BE2C (cell line): ENCODE results near the gene EVA1C.

Experiments used
- DNase-seq: peaks from one replicate; pipeline ENCODE4 v3.0.0-alpha.2; 2020
- H3K27me3 ChIP-seq: fragments of 250-450 bp; sonication (Bioruptor Pico); 2 replicates; pipeline ENCODE4 v1.5.1; 2020; ENCODE audit warnings: mild to moderate bottlenecking
- H3K36me3 ChIP-seq: fragments of 250-450 bp; sonication (Bioruptor Pico); 2 replicates; pipeline ENCODE4 v1.5.1; 2020; ENCODE audit warnings: mild to moderate bottlenecking
- H3K4me1 ChIP-seq: fragments of 250-450 bp; sonication (Bioruptor Pico); 2 replicates; pipeline ENCODE4 v1.5.1; 2020
- H3K4me3 ChIP-seq: 2 replicates; pipeline ENCODE4 v1.5.1; 2011; ENCODE audit warnings: low read depth, low read length
- H3K9me3 ChIP-seq: fragments of 250-450 bp; sonication (Bioruptor Pico); 2 replicates; pipeline ENCODE4 v1.5.1; 2020
- TF ChIP-seq, protein P1 (sequence below): IDR thresholded peaks from 2 replicates; pipeline ENCODE4 v1.5.1; 2012; ENCODE audit warnings: mild to moderate bottlenecking, low read depth, low read length

The EVA1C gene

DNA sequence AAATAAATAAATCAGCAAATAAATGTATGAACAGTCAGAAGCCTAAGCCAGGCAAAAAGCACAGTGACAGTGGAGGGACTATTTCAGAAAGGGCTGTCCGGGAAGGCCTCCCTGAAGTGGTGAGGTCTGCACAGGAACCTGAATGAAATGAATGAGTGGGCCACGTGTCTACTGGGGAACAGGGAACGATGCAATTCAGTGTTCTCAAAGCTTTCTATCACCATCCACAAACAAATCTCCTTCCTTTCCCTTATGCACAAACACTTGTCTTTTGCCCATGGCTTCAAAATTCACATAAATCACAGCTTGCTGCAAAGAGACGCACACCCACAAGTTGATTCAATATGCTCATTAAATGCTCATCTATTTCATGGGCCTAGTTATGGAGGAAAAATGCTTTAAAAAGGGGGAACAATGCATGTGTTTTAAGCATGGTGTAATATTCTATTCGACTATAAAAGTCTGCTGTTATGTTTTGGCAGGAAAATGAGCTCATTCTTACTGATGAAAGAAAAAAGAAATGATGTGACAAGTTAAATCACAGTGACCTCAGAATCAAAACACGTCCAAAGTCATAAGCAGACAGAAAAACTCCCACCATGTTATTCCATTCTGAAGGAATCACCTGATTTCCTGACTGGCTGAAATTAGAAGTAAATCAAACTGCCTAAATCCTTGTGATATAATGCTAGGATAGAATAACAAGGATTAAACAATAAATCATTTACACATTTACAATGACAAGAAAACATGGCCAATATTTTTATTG, 41.3 kb upstream of the EVA1C start:
- no peak for DNase-seq
- Histone ChIP-seq H3K9me3 (no peaks in the 10 kb centered on the region), H3K4me1 (no peaks in the 10 kb centered on the region), H3K36me3 (peaks cover 67% of the 10 kb centered on the region), H3K4me3 (no peak overlapping the region), H3K27me3 (no peaks in the 10 kb centered on the region)
- TF ChIP-seq, protein P1, sequence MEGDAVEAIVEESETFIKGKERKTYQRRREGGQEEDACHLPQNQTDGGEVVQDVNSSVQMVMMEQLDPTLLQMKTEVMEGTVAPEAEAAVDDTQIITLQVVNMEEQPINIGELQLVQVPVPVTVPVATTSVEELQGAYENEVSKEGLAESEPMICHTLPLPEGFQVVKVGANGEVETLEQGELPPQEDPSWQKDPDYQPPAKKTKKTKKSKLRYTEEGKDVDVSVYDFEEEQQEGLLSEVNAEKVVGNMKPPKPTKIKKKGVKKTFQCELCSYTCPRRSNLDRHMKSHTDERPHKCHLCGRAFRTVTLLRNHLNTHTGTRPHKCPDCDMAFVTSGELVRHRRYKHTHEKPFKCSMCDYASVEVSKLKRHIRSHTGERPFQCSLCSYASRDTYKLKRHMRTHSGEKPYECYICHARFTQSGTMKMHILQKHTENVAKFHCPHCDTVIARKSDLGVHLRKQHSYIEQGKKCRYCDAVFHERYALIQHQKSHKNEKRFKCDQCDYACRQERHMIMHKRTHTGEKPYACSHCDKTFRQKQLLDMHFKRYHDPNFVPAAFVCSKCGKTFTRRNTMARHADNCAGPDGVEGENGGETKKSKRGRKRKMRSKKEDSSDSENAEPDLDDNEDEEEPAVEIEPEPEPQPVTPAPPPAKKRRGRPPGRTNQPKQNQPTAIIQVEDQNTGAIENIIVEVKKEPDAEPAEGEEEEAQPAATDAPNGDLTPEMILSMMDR, result no peak

DNA sequence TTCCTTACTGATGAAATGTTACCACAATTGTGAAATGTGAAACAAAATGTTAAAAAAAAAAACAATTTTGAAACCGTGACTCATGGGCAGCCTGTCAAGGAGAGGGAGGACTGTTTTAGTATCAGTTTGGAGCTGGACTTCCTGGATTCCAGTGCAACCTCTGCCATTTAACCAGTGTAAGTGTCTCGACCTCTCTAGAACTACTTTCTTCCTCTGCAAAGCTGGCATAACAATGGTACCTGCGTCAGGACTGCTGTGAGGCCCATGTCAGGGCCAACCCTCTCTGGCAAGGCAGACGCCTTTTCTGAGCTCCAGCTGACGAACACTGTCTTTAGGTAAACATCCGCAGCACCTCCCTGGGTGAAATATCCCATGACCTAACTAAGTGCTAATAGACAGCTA, 40.6 kb upstream of the EVA1C start:
- Histone ChIP-seq H3K9me3 (no peaks in the 10 kb centered on the region), H3K36me3 (peaks cover 64% of the 10 kb centered on the region), H3K27me3 (no peaks in the 10 kb centered on the region), H3K4me1 (no peaks in the 10 kb centered on the region), H3K4me3 (no peak overlapping the region)
- TF ChIP-seq, protein P1, result no peak
- DNase-seq, result no peak

DNA sequence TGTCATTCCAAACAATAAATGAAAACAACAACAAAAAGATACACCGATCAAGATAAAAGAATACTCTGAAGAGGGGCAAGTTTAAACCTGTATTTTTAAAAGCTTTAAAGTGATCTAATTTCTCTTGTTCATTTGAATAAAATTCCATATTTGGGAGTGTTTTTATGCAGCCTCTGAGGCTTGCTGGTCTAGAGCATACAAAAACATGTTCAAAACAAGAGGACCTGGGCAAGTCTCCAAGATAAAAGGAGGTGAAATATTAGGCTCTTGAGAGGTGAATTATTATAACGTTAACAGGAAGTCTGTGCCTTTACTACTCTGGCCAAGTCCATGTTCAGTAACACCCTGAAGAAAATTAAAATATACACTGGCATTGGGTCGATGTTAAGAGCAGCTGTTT, 39.8 kb upstream of the EVA1C start:
- TF ChIP-seq, protein P1, result no peak
- no peaks in the 10 kb centered on the region for H3K27me3 ChIP-seq
- peaks cover 62% of the 10 kb centered on the region for H3K36me3 ChIP-seq
- no peaks in the 10 kb centered on the region for H3K4me1 ChIP-seq
- no peak for DNase-seq
- H3K9me3 ChIP-seq, result no peaks in the 10 kb centered on the region
- no peak overlapping the region for H3K4me3 ChIP-seq

DNA sequence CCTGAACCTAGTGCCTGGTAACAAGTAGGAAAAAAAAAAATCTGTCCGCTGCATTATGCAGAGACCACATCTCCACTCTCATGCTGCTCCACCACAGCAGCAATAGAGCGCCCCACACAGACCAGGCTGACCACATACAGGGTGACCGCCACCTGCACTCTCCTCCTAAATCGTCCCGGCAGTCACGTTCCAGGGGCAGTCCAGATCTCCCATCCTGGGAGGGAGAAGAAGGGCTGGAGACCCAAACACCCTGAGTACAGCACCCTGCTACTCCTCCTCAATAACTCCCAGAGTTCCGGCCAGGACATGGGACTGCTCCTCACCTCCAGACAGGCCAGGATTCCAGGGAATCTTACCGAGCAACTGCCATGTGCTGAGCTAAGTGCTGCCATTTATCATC, 35.0 kb upstream of the EVA1C start:
- DNase-seq, result no peak
- peaks cover 70% of the 10 kb centered on the region for H3K36me3 ChIP-seq

DNA sequence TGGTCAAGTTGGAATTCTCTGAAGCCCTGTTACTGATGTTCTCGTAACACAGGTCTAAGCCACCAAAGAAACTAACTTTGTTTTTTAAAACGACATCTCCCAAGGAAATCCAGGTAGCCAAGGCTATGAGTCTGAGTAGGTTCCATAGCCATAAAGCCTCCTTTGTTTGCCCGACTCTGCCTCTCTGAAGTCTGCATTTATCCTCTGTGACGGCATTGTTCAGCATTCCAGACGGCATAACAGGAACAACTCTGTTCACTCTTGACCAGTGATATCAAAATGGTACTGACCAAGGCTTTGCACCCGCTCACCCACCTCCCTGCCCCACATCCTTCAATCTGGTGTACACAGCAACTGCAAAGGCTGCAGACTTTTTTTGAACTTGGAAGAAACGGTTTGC, 34.5 kb upstream of the EVA1C start:
- TF ChIP-seq, protein P1, result no peak
- Histone ChIP-seq H3K9me3 (no peaks in the 10 kb centered on the region), H3K36me3 (peaks cover 70% of the 10 kb centered on the region), H3K4me1 (no peaks in the 10 kb centered on the region), H3K4me3 (no peak overlapping the region), H3K27me3 (no peaks in the 10 kb centered on the region)
- DNase-seq, result no peak

More for the DNA sequence above, 35.0 kb upstream of the EVA1C start:
- H3K27me3 ChIP-seq, result no peaks in the 10 kb centered on the region
- no peak overlapping the region for H3K4me3 ChIP-seq
- TF ChIP-seq, protein P1, result no peak
- H3K9me3 ChIP-seq, result no peaks in the 10 kb centered on the region
- H3K4me1 ChIP-seq, result no peaks in the 10 kb centered on the region

DNA sequence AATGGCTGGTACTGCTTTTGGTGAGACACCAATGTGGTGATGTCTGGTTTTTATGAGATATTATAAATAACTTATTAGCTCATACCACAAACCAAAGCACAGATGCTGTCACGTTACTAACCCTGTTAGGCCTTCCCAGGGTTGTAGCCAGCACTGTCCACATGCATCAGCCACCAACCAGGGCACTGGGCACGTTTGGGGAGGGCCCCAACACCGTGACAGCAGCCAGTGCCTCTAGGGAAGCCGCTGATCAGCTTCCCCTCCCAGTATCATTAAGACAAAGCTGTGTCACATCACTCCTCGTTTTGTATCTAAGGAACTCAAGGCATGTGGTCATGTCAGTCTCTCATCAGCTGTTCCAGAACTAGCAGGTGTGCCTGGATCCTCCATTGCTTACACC, 33.5 kb upstream of the EVA1C start:
- DNase-seq, result no peak
- Histone ChIP-seq H3K27me3 (no peaks in the 10 kb centered on the region), H3K36me3 (peaks cover 78% of the 10 kb centered on the region), H3K4me3 (no peak overlapping the region), H3K9me3 (no peaks in the 10 kb centered on the region), H3K4me1 (no peaks in the 10 kb centered on the region)
- TF ChIP-seq, protein P1, result no peak
